ENCODE results near the gene MAGI1. TPM values are rescaled to one million over a fixed set of nuclear protein-coding genes. Genes with fewer than 3 reads are reported as not detected.

The MAGI1 gene
- total RNA-seq, 1 experiment from 2014 or later, result 38.6 TPM

DNA sequence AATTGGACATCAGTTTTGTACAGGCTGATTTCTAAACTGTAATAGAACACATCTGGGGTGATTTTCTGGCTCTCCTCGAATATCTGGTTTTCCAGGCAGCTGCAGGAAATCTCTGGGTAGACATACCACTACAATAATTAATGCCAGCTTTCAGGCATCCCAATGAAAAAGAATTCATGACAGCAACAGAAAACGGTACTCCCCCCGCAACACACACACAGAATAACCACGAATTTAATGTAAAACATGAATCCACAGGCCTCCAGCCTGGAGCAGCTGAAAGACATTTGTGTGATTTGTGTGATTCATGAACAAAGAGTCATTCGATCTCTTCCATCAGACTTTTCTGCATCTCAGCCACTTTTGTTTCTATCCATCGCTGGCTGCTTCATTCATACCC lies 262.2 kb downstream of the MAGI1 start:
- intact Hi-C loops (cut with micrococcal nuclease), result no loop called here
- DNase-seq (ENCODE audit: low read depth, low spot score) (no peak), ATAC-seq (no peak)
- Histone ChIP-seq H3K79me2 (ENCODE audit: insufficient read depth, low read length) (no peaks in the 10 kb centered on the region), H3K4me2 (ENCODE audit: low read length) (no peak overlapping the region), H3K4me1 (ENCODE audit: control insufficient read depth in 1 of 2, insufficient read depth in 2 of 2, low read length in 2 of 2) (peaks cover 0 to 3% of the 10 kb centered on the region in 2 experiments; a peak in 1 of 4 replicates), H3K9me3 (ENCODE audit: control insufficient read depth in 1 of 2, insufficient read depth in 1 of 2, low read depth in 1 of 2, low read length in 2 of 2) (no peaks in the 10 kb centered on the region), H4K20me1 (ENCODE audit: insufficient read depth) (no peaks in the 10 kb centered on the region), H3K36me3 (ENCODE audit: control insufficient read depth in 1 of 2, insufficient read depth in 2 of 2, low read length in 2 of 2) (no peaks in the 10 kb centered on the region), H2AFZ (ENCODE audit: low read depth, low read length, poor library complexity, severe bottlenecking) (no peak overlapping the region), H3K27me3 (ENCODE audit: insufficient read depth, low read length) (no peaks in the 10 kb centered on the region), H3K9me2 (ENCODE audit: insufficient read depth) (no peaks in the 10 kb centered on the region; the same call in 1 of the 2 replicates), H3K9ac (ENCODE audit: low read length) (no peak overlapping the region), H3K27ac (ENCODE audit: low read depth, low read length) (no peak overlapping the region), H3K4me3 (replicated peaks in 1 of 2; ENCODE audit: low read depth in 1 of 2, low read length in 2 of 2) (no peak overlapping the region)
- BruUV-seq (replicated peaks), result no TSS peak
- POLR2A ChIA-PET, result no interaction called here
- RAD21 ChIA-PET (ENCODE audit: low non-redundant PET in 1 of 2, low total read pairs in 2 of 2, uncharacterized antibody in 2 of 2, unreplicated experiment in 2 of 2), result no interaction called here
- TF ChIP-seq FOSL1 (IDR thresholded peaks at IDR 0.05; ENCODE audit: low read depth) (no peak), RAD21 (IDR thresholded peaks at IDR 0.05; ENCODE audit: low read depth) (no peak), MAX (IDR thresholded peaks at IDR 0.05) (no peak), CTCF (IDR thresholded peaks at IDR 0.05 in 2 of 3, conservative IDR thresholded peaks at IDR 0.05 in 1 of 3; ENCODE audit: borderline replicate concordance in 1 of 3, insufficient read depth in 1 of 3, low read depth in 2 of 3, low read length in 2 of 3) (no peak), ZBTB33 (IDR thresholded peaks at IDR 0.05; ENCODE audit: extremely low read depth, insufficient replicate concordance, low read length) (no peak), POLR2A (IDR thresholded peaks at IDR 0.05; ENCODE audit: borderline replicate concordance, extremely low read depth, insufficient read depth, insufficient read length) (no peak), ZNF274 (IDR thresholded peaks at IDR 0.05; ENCODE audit: low read depth, low read length) (no peak), POLR2AphosphoS5 (IDR thresholded peaks at IDR 0.05; ENCODE audit: low read depth, low read length) (no peak), EZH2phosphoT487 (IDR thresholded peaks at IDR 0.05; ENCODE audit: borderline replicate concordance) (no peak), SP1 (IDR thresholded peaks at IDR 0.05; ENCODE audit: low read depth) (no peak), ZFX (IDR thresholded peaks at IDR 0.05) (no peak), EGR1 (IDR thresholded peaks at IDR 0.05; ENCODE audit: low read depth) (no peak)
- CTCF ChIA-PET, result no interaction called here
